ENCODE measurements around the gene HOXD10.

HOXD10 gene

GRCh38 chr2:176146101-176146500 lies 29.5 kb downstream of the HOXD10 start:
- H3K27ac ChIP-seq = no peak overlapping the region

GRCh38 chr2:176146645-176147044 lies 30.1 kb downstream of the HOXD10 start:
- no peak for DNase-seq (ENCODE audit: low read depth, low spot score)
- no peak overlapping the region for H3K27ac ChIP-seq

More at GRCh38 chr2:176146101-176146500, 29.5 kb downstream of the HOXD10 start:
- no peak for DNase-seq (ENCODE audit: low read depth, low spot score)

- H3K27ac ChIP-seq = no peak overlapping the region
- DNase-seq (ENCODE audit: low read depth, low spot score) = no peak
Observed at GRCh38 chr2:176147210-176147799, 30.7 kb downstream of the HOXD10 start.

GRCh38 chr2:176147800-176148496 lies 31.4 kb downstream of the HOXD10 start:
- no peak for DNase-seq (ENCODE audit: low read depth, low spot score)
- H3K27ac ChIP-seq = no peak overlapping the region

- H3K27ac ChIP-seq = no peak overlapping the region
- no peak for DNase-seq (ENCODE audit: low read depth, low spot score)
Observed at GRCh38 chr2:176148751-176149421, 32.3 kb downstream of the HOXD10 start.

- DNase-seq (ENCODE audit: low read depth, low spot score) = no peak
Observed at GRCh38 chr2:176149481-176149938, 32.9 kb downstream of the HOXD10 start.

DNA sequence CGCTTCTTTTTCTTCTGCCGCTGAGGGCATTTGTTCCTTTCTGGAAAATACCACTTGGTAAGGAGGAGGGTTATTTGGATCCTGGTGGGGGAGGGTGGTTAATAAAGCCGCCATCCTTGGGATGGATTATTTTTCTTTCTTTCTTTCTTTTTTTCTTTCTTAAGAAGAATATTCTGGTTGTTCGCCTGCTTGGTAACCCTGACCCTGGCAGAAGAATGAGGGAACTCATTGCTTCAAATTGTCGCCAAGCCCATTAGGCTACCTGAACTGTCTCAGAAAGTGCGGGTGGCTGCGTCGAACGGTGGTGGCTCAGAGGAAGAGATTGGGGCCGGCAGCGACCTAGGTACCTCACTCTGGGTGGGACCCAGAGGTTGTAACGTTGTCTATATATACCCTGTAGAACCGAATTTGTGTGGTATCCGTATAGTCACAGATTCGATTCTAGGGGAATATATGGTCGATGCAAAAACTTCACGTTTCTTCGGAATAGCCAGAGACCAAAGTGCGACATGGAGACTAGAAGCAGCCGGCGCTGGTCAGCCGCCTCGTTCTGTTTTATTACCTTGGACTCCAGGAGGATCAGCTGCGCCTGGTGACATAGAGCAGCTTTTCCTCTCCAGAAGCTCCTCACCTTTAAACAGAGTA lies 33.5 kb downstream of the HOXD10 start:
- H3K27ac ChIP-seq = no peak overlapping the region
- DNase-seq (ENCODE audit: low read depth, low spot score) = no peak

More at GRCh38 chr2:176149481-176149938, 32.9 kb downstream of the HOXD10 start:
- H3K27ac ChIP-seq = no peak overlapping the region

DNA sequence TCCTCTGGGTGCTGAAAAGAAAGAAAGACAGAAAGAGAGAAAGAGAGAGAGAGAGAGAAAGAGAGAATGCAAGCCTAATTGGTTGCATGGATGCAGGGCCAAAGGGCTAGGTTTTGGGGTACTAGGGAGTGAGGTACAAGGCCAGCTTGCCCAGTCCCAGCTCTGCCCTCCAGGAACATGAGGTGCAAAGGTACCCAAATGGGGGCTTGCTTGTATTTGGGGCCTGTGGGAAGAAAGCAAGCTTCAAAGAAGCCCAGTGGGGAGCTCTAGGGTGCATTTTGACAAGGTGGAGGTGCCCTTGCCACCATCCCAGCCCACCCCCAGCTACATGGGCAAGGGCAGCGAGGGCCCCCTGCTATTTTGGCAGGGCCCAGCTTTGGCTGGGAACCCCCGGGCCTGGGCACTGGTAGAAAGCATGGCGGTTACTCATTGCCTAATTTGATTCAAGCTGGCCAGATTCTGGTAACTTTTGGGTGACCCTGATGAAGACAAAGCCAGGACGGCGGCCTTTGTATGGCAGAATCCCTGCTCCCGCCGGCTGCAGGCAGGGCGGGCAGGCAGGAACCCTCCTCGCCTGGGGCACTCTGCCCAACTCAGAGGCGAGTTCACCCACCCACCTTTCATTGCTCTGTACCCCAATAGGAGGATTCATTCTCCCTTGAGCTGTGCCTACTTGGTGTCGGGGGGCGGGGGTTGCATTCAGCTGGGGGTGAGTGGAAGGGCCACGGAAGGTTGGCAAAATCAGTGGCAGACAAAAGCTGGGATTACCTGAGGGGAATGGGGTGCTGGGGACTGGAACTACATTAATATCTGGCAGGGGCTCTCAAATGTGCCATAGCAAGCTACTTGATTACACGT lies 34.2 kb downstream of the HOXD10 start:
- H3K27ac ChIP-seq = no peak overlapping the region
- no peak for DNase-seq (ENCODE audit: low read depth, low spot score)

- no peak for DNase-seq (ENCODE audit: low read depth, low spot score)
- no peak within 1 kb of the TSS for H3K27ac ChIP-seq
Observed at GRCh38 chr2:176151442-176152287, 35.1 kb downstream of the HOXD10 start, which contains the start of gene HOXD4. Gene HOXD4 (plus strand): TSS chr2:176151550. CDS start chr2:176151634, 84 bp downstream.

DNA sequence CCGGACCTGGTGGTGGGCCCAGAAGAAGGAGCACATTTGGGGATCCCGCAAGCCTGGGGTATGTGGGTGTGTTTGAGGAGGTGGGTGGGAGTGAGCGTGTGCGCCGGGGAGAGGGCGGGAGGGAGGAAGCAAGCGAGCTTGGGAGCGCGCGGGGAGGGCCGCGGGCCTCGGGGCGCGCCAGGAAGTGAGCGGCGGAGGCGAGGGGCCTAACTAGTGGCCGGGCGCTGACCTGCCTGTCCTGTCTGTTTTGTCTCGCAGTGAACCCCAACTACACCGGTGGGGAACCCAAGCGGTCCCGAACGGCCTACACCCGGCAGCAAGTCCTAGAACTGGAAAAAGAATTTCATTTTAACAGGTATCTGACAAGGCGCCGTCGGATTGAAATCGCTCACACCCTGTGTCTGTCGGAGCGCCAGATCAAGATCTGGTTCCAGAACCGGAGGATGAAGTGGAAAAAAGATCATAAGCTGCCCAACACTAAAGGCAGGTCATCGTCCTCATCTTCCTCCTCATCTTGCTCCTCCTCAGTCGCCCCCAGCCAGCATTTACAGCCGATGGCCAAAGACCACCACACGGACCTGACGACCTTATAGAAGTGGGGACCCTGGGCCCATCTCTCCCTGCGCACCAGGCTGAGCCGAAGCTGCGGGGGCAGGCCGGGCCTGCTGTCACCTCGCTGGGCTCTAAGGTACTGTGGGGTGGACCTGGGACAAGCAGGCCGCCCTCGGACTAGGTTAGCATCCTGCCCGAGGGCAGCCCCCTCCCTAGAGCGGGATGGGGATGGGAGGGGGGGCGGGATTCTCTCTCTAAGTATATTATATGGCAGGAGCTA lies 36.0 kb downstream of the HOXD10 start:
- H3K27ac ChIP-seq = no peak overlapping the region
- no peak for DNase-seq (ENCODE audit: low read depth, low spot score)

DNA sequence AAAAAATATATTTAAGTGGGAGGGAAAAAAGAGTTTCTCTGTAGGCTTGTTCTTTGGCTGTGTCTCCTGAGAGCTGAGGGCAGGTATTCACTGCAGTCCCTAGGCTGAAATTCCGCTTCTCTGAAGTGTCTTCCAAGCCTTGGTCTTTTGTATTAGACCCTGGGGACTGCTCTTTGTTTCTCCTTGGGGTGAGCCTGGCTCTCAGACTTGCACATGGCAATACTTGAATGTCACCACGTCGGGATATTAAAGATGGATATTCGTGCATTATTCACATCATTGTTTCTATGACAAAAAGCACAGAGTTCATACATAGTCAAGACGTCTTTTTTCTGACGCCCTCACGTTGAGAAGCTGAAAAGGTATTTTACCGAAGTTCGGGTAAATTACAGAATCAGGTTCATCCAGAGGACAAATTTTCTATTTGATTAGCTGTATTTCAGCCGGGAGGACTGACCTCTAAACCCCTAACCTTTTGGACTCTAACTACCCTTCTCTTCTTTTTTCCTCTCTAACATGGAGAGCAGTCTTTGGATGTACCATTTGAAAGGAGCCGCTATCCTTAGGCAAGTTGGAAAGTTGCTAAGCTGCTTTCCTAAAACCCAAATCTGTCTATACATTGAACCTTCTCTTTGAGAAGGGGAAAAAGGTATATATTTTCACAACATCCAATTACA lies 38.1 kb downstream of the HOXD10 start:
- DNase-seq (ENCODE audit: low read depth, low spot score) = no peak
- H3K27ac ChIP-seq = no peak overlapping the region

GRCh38 chr2:176155356-176156044 lies 38.9 kb downstream of the HOXD10 start:
- no peak overlapping the region for H3K27ac ChIP-seq
- no peak for DNase-seq (ENCODE audit: low read depth, low spot score)

DNA sequence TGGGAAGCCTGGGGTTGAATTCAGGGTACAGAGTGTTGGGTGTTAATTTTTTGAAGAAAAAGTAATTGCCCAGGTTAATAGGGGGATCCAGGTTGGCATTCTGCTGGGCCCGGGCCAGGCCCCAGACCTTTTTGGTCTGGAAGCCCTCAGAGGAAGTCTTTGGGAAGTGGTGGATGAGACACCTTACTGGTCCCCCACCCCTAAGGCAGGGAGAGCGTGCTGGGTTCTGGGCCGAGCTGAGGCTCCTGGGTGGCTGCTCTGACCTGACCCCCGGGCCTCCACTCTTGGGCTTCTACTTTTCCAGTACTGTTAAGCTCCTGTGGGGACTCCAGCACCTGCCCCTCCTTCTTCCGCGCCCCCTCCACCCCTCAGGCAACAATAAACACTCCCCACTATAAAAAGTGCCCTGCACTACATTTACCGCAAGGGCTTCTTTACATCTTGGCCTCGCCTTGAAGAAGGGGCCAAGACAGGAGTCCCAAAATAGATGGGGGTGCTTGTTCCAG lies 39.8 kb downstream of the HOXD10 start:
- no peak for DNase-seq (ENCODE audit: low read depth, low spot score)
- no peak overlapping the region for H3K27ac ChIP-seq

DNA sequence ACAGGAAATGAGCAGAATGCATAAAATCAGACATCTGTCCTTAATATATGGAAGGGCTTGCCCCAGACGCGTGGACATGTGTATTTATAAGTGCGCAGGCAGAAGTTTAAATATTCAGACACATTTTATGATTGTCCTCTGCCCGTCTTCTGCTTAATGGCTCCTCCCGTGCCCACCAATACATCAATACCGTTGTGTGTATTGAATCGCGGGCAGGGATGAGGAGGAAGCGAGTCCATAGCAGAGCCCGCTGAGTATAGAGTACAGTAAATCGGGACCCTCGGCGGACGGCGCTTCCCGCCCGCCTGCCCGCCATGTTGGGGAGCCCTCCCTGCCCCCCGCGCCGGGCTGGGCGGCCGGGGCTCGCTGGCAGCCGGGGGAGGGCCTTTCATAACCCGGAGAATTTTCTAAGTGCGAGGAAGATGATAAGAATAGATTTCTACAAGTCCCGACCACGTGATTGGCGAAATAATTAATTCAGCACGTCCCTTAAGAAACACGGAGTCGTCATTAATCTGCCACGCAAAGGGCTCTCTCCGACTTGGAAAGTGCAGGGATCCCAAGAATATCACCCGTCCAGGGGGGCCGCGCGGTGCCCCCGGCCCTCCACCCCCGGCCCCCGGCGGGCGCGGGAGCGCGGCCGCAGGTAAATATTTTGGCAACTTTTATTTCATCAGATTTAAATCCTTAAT lies 40.4 kb downstream of the HOXD10 start, which contains the start of gene HOXD3:
Gene HOXD3, plus strand, starts transcription at position 501 of the 692 bp plus-strand sequence. CDS start 11,808 bp downstream, outside the sequence.
- no peak for DNase-seq (ENCODE audit: low read depth, low spot score)
- no peak within 1 kb of the TSS for H3K27ac ChIP-seq

GRCh38 chr2:176157499-176158185 lies 41.1 kb downstream of the HOXD10 start:
- DNase-seq (ENCODE audit: low read depth, low spot score) = no peak
- H3K27ac ChIP-seq = no peak overlapping the region
